HG03175 (cell line): ENCODE data around the gene ITPKA.

Source experiments
- ATAC-seq: cut with Tn5 transposase; IDR thresholded peaks from one replicate; pipeline ENCODE4 v1.9.1; 2021; ENCODE audit warnings: mild to moderate bottlenecking, moderate library complexity; ENCODE audit not compliant: unreplicated experiment

Gene ITPKA

GRCh38 chr15:41489641-41490040 lies 4.0 kb upstream of the ITPKA start:
- no peak for ATAC-seq

GRCh38 chr15:41490355-41490754 lies 3.3 kb upstream of the ITPKA start:
- ATAC-seq: no peak

DNA sequence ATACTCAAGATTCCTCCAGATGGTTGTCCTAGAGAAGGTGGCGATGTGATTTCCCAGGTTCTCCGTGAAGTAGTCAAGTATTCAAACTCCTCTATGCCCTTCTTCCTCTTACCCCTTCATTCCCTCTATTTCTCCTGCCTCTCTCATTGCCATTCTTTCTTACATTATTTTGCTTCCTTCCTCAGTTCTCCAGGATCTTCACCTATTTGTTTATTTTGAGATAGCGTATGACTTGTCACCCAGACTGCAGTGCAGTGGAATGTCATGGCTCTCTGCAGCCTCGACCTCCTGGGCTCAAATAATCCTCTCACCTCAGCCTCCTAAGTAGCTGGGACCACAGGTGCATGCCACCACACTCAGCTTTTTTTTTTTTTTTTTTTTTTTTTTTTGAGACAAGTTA lies 1.8 kb upstream of the ITPKA start:
- ATAC-seq: no peak

DNA sequence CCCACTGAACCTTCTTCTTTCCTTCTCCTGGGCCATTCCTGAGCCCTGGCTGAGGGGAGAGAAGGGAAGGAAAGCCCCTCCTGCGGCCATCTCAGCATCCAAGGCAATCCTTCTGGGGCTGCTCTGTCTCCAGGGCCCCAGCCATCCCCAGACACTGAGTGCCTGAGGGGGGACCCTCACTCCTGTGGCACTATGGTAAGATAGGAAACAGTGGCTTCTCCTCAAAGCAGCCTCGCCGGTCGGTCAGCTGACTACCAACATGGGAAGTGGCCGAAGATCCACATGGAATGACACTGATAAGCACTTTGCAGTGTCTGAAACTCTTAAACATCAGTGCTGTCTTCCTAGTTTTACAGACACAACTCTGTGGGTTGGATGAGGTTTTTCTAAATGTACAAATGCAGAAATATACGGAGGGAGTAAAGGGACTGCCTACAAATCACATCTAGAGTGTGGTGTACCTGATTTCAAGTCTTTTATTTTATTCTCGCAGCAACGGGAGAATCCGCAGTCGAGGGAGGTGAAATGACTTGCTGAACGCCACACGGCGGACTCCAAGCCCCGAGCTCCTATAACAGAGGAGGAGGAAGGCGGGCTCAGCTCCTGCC lies 973 bp upstream of the ITPKA start:
- no peak for ATAC-seq

- ATAC-seq: peak; percentile 16
These were observed 172 bp downstream of the ITPKA start for GRCh38 chr15:41493902-41494189.

- peak; percentile 13 for ATAC-seq
These were observed 682 bp downstream of the ITPKA start for GRCh38 chr15:41494190-41494921.

DNA sequence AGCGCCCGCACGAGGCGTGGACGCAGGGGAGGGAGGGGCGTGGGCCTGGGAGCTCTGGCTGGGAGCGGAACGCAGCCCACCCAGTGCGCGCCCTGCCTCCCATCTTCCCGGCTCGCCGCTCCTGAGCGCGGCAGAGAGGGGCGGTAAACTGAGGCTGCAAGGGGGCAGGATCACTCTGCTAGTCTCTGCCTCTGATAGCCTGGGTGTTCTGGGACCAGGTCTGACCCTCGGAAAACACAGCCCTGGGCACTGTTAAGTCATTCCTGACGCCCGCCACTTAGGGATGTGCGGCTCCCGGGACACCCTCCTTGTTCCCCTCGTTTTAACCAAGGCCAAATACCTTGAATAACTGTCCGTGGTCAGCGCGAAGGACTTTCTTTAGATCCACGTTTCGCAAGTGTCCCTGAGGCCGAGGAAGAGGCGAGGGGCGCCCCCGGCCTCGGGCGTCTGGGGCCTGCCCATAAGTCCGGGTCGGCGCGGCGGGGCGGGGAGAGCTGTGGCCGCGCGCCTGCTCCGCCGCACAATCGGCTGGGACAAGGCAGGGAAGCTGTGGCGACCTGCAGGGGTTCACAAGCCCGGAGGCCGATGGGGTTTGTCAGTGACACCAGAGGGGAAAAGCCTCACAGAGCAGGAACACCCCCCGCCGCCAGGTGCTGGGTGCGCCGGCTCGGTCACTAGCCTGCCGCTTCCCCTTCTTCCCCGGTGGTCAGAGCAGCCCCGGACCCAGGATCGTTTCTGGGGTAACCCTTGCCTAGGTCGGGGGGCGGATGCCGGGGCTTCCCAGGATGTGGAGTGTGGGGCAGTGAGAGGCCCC lies 1.5 kb downstream of the ITPKA start:
- no peak for ATAC-seq

- no peak for ATAC-seq
These were observed 2.3 kb downstream of the ITPKA start for GRCh38 chr15:41495736-41496599.

GRCh38 chr15:41498657-41499056 lies 5.0 kb downstream of the ITPKA start:
- no peak for ATAC-seq

- no peak for ATAC-seq
These were observed 5.6 kb downstream of the ITPKA start for GRCh38 chr15:41499109-41499851.

GRCh38 chr15:41501191-41501917 lies 7.7 kb downstream of the ITPKA start:
- ATAC-seq: peak; percentile 44

GRCh38 chr15:41501931-41502794 lies 8.5 kb downstream of the ITPKA start:
- ATAC-seq: no peak

GRCh38 chr15:41502795-41503668 lies 9.4 kb downstream of the ITPKA start:
- ATAC-seq: no peak

DNA sequence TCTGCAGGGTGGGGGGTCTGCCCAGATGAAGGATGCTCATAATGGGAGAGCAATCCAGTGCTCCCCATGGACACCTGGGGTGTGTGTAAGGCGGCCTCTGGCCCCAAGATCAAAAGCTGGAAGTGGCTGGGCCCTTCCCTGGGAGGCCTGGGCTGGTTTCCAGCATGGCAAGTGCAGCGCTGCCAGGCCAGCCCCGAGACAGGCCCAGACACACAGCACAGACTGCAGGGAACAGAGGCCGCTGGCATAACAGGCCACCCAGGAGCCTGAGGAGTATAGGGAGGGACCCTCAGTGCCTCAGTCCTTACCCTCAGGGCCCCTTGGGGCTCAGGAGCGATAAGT lies 10.0 kb downstream of the ITPKA start:
- ATAC-seq: no peak

DNA sequence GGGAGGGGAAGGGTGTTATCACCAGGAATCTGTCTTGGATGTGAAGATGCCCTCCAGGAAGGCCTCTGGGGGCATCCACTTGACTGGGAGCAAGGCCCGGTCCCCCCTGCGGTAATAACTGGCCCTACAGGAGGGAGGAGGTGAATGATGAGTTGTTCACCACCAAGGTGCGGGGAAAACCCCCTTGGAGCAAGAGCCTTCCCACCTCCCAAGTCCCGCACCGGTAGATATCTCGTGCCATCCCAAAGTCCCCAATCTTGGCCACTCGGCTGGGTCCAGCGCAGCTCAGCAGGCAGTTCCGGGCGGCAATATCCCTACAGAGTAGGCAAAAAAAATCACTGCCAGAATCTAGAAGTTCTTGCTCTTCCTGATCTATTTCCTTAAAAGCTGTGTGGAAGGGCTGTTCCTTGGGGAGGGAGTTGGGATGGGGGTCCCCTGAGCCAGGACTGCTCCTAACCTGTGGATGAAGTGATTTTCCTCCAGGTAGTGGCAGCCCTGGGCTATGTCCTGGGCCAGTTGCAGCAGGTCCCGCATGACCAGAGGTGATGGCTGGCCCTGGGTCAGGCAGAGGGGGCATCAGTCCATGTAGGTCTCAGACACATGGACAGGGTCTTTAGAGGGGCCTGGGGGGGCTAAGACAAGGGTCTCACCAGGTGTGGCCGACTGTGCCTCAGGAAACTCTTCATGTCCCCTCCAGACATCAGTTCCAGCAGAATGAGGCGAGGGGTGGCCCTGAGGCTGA lies 11.2 kb downstream of the ITPKA start:
- no peak for ATAC-seq

- ATAC-seq: no peak
These were observed 12.1 kb downstream of the ITPKA start for GRCh38 chr15:41505776-41506175.

GRCh38 chr15:41506796-41507341 lies 13.2 kb downstream of the ITPKA start:
- ATAC-seq: no peak
